Measurements from ENCODE around the gene SLC10A7.

- TF ChIP-seq JUNB (IDR thresholded peaks at IDR 0.05; ENCODE audit: unreplicated experiment) (no peak), CREB1 (CRISPR knock-in tag; IDR thresholded peaks at IDR 0.05; ENCODE audit: low read depth) (no peak), EZH2phosphoT487 (IDR thresholded peaks at IDR 0.05; ENCODE audit: unreplicated experiment) (no peak), REST (IDR thresholded peaks at IDR 0.05; ENCODE audit: unreplicated experiment) (no peak), CTCF (conservative IDR thresholded peaks at IDR 0.05; ENCODE audit: low read depth in 2 of 2) (no peak), POLR2AphosphoS5 (IDR thresholded peaks at IDR 0.05; ENCODE audit: low read depth) (no peak)
These were observed 14.1 kb downstream of the SLC10A7 start for GRCh38 chr4:146507632-146508031.

All from GM23338 (cell line).